ENCODE measurements around the gene PI4KA. TPM values are rescaled to one million over a fixed set of nuclear protein-coding genes. Genes with fewer than 3 reads are reported as not detected.
A peak's percentile ranks its signal among the peaks of the same experiment; 100 is the strongest.
"Not testable (repeated sequence)": the region's sequence is repeated elsewhere in the genome, so short reads cannot be mapped to it uniquely, and the experiment has no call there.

Gene PI4KA
- total RNA-seq, 1 experiment from 2014 or later: 54.3 TPM

- POLR2A ChIA-PET; DNase-seq (ENCODE audit: low read depth, low spot score); H3K4me1 ChIP-seq (ENCODE audit: control insufficient read depth, insufficient read depth, low read length); H3K36me3 ChIP-seq (ENCODE audit: control insufficient read depth, insufficient read depth, low read length); in situ Hi-C loops (cut with HindIII; ENCODE audit: low pct_unique_long_range_greater_than_20kb, low sequenced_read_pairs); H3K27me3 ChIP-seq (ENCODE audit: control insufficient read depth, insufficient read depth, low read length); H3K9me3 ChIP-seq (ENCODE audit: control insufficient read depth, insufficient read depth, low read depth, low read length); H3K4me3 ChIP-seq (ENCODE audit: low read depth in 2 of 2, low read length in 2 of 2); ATAC-seq; CTCF ChIA-PET; intact Hi-C loops (cut with micrococcal nuclease; ENCODE audit: unreplicated experiment); BruUV-seq (replicated peaks); H3K27ac ChIP-seq (ENCODE audit: low read length): not testable (repeated sequence)
These were observed 148.6 kb downstream of the PI4KA start for GRCh38 chr22:20709966-20710365.

- ATAC-seq; intact Hi-C loops (cut with micrococcal nuclease; ENCODE audit: unreplicated experiment); H3K4me3 ChIP-seq (ENCODE audit: low read depth in 2 of 2, low read length in 2 of 2): not testable (repeated sequence)
These were observed 151.0 kb downstream of the PI4KA start for GRCh38 chr22:20707549-20708118.

GRCh38 chr22:20703816-20704609, 154.6 kb downstream of the PI4KA start:
- DNase-seq (ENCODE audit: low read depth, low spot score); H3K9me3 ChIP-seq (ENCODE audit: control insufficient read depth, insufficient read depth, low read depth, low read length); H3K4me1 ChIP-seq (ENCODE audit: control insufficient read depth, insufficient read depth, low read length); intact Hi-C loops (cut with micrococcal nuclease; ENCODE audit: unreplicated experiment); H3K36me3 ChIP-seq (ENCODE audit: control insufficient read depth, insufficient read depth, low read length); POLR2A ChIA-PET; BruUV-seq (replicated peaks); H3K27me3 ChIP-seq (ENCODE audit: control insufficient read depth, insufficient read depth, low read length); H3K27ac ChIP-seq (ENCODE audit: low read length); in situ Hi-C loops (cut with HindIII; ENCODE audit: low pct_unique_long_range_greater_than_20kb, low sequenced_read_pairs): not testable (repeated sequence)
- peak overlapping the region; percentile 23 to 25; a peak in 3 of 4 replicates for H3K4me3 ChIP-seq (ENCODE audit: low read depth in 2 of 2, low read length in 2 of 2)
- CTCF ChIA-PET: interaction anchor here (0.6 to 1.0 kb wide), 2 partner anchors 39 to 182 kb away, joined by 4 read pairs; no protein-coding TSS in a partner anchor
- TF ChIP-seq CTCF (IDR thresholded peaks at IDR 0.05): peak; percentile 19; the same call in 1 of the 2 replicates
- peak; percentile 32 for ATAC-seq

More at GRCh38 chr22:20707549-20708118, 151.0 kb downstream of the PI4KA start:
- H3K36me3 ChIP-seq (ENCODE audit: control insufficient read depth, insufficient read depth, low read length); CTCF ChIA-PET; BruUV-seq (replicated peaks); H3K27me3 ChIP-seq (ENCODE audit: control insufficient read depth, insufficient read depth, low read length); H3K9me3 ChIP-seq (ENCODE audit: control insufficient read depth, insufficient read depth, low read depth, low read length); H3K4me1 ChIP-seq (ENCODE audit: control insufficient read depth, insufficient read depth, low read length); DNase-seq (ENCODE audit: low read depth, low spot score); H3K27ac ChIP-seq (ENCODE audit: low read length); POLR2A ChIA-PET; in situ Hi-C loops (cut with HindIII; ENCODE audit: low pct_unique_long_range_greater_than_20kb, low sequenced_read_pairs): not testable (repeated sequence)

GRCh38 chr22:20703414-20703806, 155.2 kb downstream of the PI4KA start:
- in situ Hi-C loops (cut with HindIII; ENCODE audit: low pct_unique_long_range_greater_than_20kb, low sequenced_read_pairs); H3K27me3 ChIP-seq (ENCODE audit: control insufficient read depth, insufficient read depth, low read length); intact Hi-C loops (cut with micrococcal nuclease; ENCODE audit: unreplicated experiment); POLR2A ChIA-PET; H3K9me3 ChIP-seq (ENCODE audit: control insufficient read depth, insufficient read depth, low read depth, low read length); H3K4me1 ChIP-seq (ENCODE audit: control insufficient read depth, insufficient read depth, low read length); H3K36me3 ChIP-seq (ENCODE audit: control insufficient read depth, insufficient read depth, low read length); DNase-seq (ENCODE audit: low read depth, low spot score); BruUV-seq (replicated peaks); H3K27ac ChIP-seq (ENCODE audit: low read length): not testable (repeated sequence)
- peak; percentile 59 for ATAC-seq
- peak overlapping the region; percentile 23 to 25; a peak in 3 of 4 replicates for H3K4me3 ChIP-seq (ENCODE audit: low read depth in 2 of 2, low read length in 2 of 2)
- CTCF ChIA-PET: interaction anchor here (0.6 kb wide), 1 partner anchor 39 kb away, joined by 4 read pairs; no protein-coding TSS in a partner anchor

- H3K27me3 ChIP-seq (ENCODE audit: control insufficient read depth, insufficient read depth, low read length); H3K4me1 ChIP-seq (ENCODE audit: control insufficient read depth, insufficient read depth, low read length); in situ Hi-C loops (cut with HindIII; ENCODE audit: low pct_unique_long_range_greater_than_20kb, low sequenced_read_pairs); H3K9me3 ChIP-seq (ENCODE audit: control insufficient read depth, insufficient read depth, low read depth, low read length); H3K27ac ChIP-seq (ENCODE audit: low read length); H3K36me3 ChIP-seq (ENCODE audit: control insufficient read depth, insufficient read depth, low read length); intact Hi-C loops (cut with micrococcal nuclease; ENCODE audit: unreplicated experiment); POLR2A ChIA-PET; BruUV-seq (replicated peaks): not testable (repeated sequence)
- peak overlapping the region; percentile 43 to 57 for H3K4me3 ChIP-seq (ENCODE audit: low read depth in 2 of 2, low read length in 2 of 2)
- DNase-seq (ENCODE audit: low read depth, low spot score): peak; percentile 38
- ATAC-seq: peak; percentile 82
- CTCF ChIA-PET: interaction anchor here (0.6 kb wide), 1 partner anchor 40 kb away, joined by 4 read pairs; no protein-coding TSS in a partner anchor
These were observed 155.8 kb downstream of the PI4KA start for GRCh38 chr22:20702546-20703413.

GRCh38 chr22:20702175-20702545, 156.5 kb downstream of the PI4KA start:
- POLR2A ChIA-PET; H3K9me3 ChIP-seq (ENCODE audit: control insufficient read depth, insufficient read depth, low read depth, low read length): not testable (repeated sequence)
- peak; percentile 29 for ATAC-seq

More at GRCh38 chr22:20702175-20702545, 156.5 kb downstream of the PI4KA start:
- DNase-seq (ENCODE audit: low read depth, low spot score); H3K27ac ChIP-seq (ENCODE audit: low read length); BruUV-seq (replicated peaks); H3K4me1 ChIP-seq (ENCODE audit: control insufficient read depth, insufficient read depth, low read length); intact Hi-C loops (cut with micrococcal nuclease; ENCODE audit: unreplicated experiment); CTCF ChIA-PET; H3K27me3 ChIP-seq (ENCODE audit: control insufficient read depth, insufficient read depth, low read length); in situ Hi-C loops (cut with HindIII; ENCODE audit: low pct_unique_long_range_greater_than_20kb, low sequenced_read_pairs); H3K36me3 ChIP-seq (ENCODE audit: control insufficient read depth, insufficient read depth, low read length): not testable (repeated sequence)
- H3K4me3 ChIP-seq (ENCODE audit: low read depth in 2 of 2, low read length in 2 of 2): peak overlapping the region; percentile 43 to 51
